ENCODE data around the gene TM4SF4. TPM values are rescaled to one million over a fixed set of nuclear protein-coding genes. Genes with fewer than 3 reads are reported as not detected.
A peak's percentile ranks its signal among the peaks of the same experiment; 100 is the strongest.

The TM4SF4 gene
- total and polyA plus RNA-seq, 4 donors: 184 to 230 (median 208) TPM

DNA sequence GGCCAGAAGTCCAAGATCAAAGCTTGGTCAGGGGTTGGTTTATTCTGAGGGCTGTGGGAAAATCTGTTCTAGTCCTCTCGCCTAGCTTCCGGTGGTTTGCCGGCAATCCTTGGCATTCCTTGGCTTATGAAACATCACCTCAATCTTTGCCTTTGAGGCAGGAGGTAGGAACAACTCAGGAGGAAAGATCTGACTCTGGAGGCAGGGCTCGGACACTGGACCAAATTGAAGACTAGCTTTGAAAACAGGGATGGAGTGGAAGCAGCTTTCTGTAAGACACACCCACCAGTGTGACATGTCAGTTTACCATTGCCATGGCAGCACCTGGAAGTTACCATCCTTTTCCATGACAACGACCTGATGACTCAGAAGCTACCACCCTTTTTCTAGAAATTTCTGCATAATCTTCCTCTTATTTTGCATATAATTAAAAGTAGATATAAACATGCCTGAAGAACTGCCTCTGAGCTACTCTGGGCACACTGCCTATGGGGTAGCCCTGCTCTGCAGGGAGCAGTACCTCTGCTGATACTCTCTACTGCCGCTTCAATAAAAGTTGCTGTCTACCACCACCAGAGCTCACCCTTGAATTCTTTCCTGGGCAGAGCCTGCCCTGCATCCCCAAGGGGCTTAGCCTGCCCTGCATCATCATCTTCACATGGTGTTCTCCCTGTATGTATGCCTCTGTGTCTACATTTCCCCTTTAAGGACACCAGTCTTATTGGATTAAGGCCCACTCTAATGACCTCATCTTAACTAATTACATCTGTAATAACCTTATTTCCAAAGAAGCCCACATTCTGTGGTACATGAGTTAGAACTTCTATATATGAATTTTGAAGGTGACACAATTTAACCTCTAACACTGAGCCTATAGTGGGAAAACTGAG lies 38.3 kb upstream of the TM4SF4 start:
- Histone ChIP-seq H3K4me3 (ENCODE audit: low read depth in 1 of 3, low read length in 3 of 3) (no peak overlapping the region), H3K27ac (ENCODE audit: low read depth in 1 of 2, low read length in 2 of 2) (no peak overlapping the region), H3K36me3 (ENCODE audit: control insufficient read depth in 4 of 4, insufficient read depth in 3 of 4, low read depth in 1 of 4, low read length in 3 of 4) (no peaks in the 10 kb centered on the region), H3K9me3 (ENCODE audit: control insufficient read depth in 4 of 4, low read length in 3 of 4) (no peaks in the 10 kb centered on the region), H3K9ac (ENCODE audit: low read depth in 1 of 2, low read length in 2 of 2) (no peak overlapping the region), H3K27me3 (ENCODE audit: control insufficient read depth in 4 of 4, insufficient read depth in 4 of 4, low read length in 3 of 4) (no peaks in the 10 kb centered on the region), H3K4me1 (ENCODE audit: control insufficient read depth in 4 of 4, insufficient read depth in 4 of 4, low read length in 3 of 4) (peaks cover 0 to 4% (median 1%) of the 10 kb centered on the region in 4 donors)
- TF ChIP-seq RXRA (IDR thresholded peaks at IDR 0.05): no peak
- WGBS: 94% methylated on average over 6 of the region's 6 CpGs
- no peak for DNase-seq (ENCODE audit: low spot score)

DNA sequence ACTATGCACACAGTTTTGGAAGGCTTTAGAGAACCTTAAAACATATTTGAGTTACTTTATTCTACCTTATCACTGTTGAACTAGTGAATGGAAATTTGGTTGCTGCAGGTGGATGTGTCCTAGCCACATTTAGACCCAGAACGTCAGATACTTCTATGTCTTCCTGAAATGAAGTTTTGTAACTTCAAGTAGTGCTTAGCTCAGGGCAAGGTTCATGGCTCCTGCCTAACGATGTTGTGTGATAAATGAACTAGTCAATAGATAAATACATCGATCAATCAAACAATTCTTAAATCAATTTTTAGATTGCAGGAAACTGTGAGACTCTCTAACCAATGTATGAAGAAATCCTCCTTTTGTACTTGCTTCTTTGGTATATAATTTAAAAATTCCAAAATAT lies 37.2 kb upstream of the TM4SF4 start:
- peaks cover 0 to 4% (median 1%) of the 10 kb centered on the region in 4 donors for H3K4me1 ChIP-seq (ENCODE audit: control insufficient read depth in 4 of 4, insufficient read depth in 4 of 4, low read length in 3 of 4)
- peak in 1 of 2 donors; percentile 24 for TF ChIP-seq HNF4A (conservative IDR thresholded peaks at IDR 0.05)
- TF ChIP-seq REST (IDR thresholded peaks at IDR 0.05): no peak
- no peak overlapping the region for H3K4me3 ChIP-seq (ENCODE audit: low read depth in 1 of 3, low read length in 3 of 3)
- H3K9ac ChIP-seq (ENCODE audit: low read depth in 1 of 2, low read length in 2 of 2): no peak overlapping the region
- DNase-seq (ENCODE audit: low spot score): no peak
- no peaks in the 10 kb centered on the region for H3K9me3 ChIP-seq (ENCODE audit: control insufficient read depth in 4 of 4, low read length in 3 of 4)
- no peaks in the 10 kb centered on the region for H3K36me3 ChIP-seq (ENCODE audit: control insufficient read depth in 4 of 4, insufficient read depth in 3 of 4, low read depth in 1 of 4, low read length in 3 of 4)
- WGBS: 36% methylated on average over 3 of the region's 3 CpGs
- no peaks in the 10 kb centered on the region for H3K27me3 ChIP-seq (ENCODE audit: control insufficient read depth in 4 of 4, insufficient read depth in 4 of 4, low read length in 3 of 4)
- no peak overlapping the region for H3K27ac ChIP-seq (ENCODE audit: low read depth in 1 of 2, low read length in 2 of 2)

GRCh38 chr3:149437710-149438109 lies 36.8 kb upstream of the TM4SF4 start:
- H3K4me3 ChIP-seq (ENCODE audit: low read depth in 1 of 3, low read length in 3 of 3): no peak overlapping the region
- H3K27me3 ChIP-seq (ENCODE audit: control insufficient read depth in 4 of 4, insufficient read depth in 4 of 4, low read length in 3 of 4): no peaks in the 10 kb centered on the region
- no peaks in the 10 kb centered on the region for H3K36me3 ChIP-seq (ENCODE audit: control insufficient read depth in 4 of 4, insufficient read depth in 3 of 4, low read depth in 1 of 4, low read length in 3 of 4)
- TF ChIP-seq SP1 (IDR thresholded peaks at IDR 0.05) (no peak), ZBTB33 (IDR thresholded peaks at IDR 0.05) (no peak)
- no peak for DNase-seq (ENCODE audit: low spot score)
- H3K9ac ChIP-seq (ENCODE audit: low read depth in 1 of 2, low read length in 2 of 2): no peak overlapping the region
- no peak overlapping the region for H3K27ac ChIP-seq (ENCODE audit: low read depth in 1 of 2, low read length in 2 of 2)
- no peaks in the 10 kb centered on the region for H3K9me3 ChIP-seq (ENCODE audit: control insufficient read depth in 4 of 4, low read length in 3 of 4)
- H3K4me1 ChIP-seq (ENCODE audit: control insufficient read depth in 4 of 4, insufficient read depth in 4 of 4, low read length in 3 of 4): peaks cover 0 to 4% (median 1%) of the 10 kb centered on the region in 4 donors

DNA sequence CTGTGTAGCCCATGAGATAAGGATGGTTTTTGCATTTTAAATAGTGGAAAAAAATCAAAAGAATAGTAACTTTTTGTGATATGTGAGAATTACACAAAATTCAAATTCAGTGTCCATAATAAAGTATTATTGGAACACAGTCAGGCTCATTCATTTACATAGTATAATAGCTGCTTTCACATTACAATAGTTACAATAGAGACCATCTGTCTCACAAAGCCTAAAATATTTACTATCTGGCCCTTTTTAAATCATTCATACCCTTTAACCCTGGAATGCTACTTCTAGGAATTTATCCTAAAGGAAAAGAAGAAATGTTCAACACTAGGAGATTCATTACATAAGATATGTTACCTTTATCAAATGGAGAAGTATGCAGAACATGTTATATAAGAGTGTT lies 35.5 kb upstream of the TM4SF4 start:
- peaks cover 0 to 4% (median 1%) of the 10 kb centered on the region in 4 donors for H3K4me1 ChIP-seq (ENCODE audit: control insufficient read depth in 4 of 4, insufficient read depth in 4 of 4, low read length in 3 of 4)
- no peaks in the 10 kb centered on the region for H3K9me3 ChIP-seq (ENCODE audit: control insufficient read depth in 4 of 4, low read length in 3 of 4)
- DNase-seq (ENCODE audit: low spot score): no peak
- no peak overlapping the region for H3K27ac ChIP-seq (ENCODE audit: low read depth in 1 of 2, low read length in 2 of 2)
- no peaks in the 10 kb centered on the region for H3K36me3 ChIP-seq (ENCODE audit: control insufficient read depth in 4 of 4, insufficient read depth in 3 of 4, low read depth in 1 of 4, low read length in 3 of 4)
- H3K9ac ChIP-seq (ENCODE audit: low read depth in 1 of 2, low read length in 2 of 2): no peak overlapping the region
- no peak overlapping the region for H3K4me3 ChIP-seq (ENCODE audit: low read depth in 1 of 3, low read length in 3 of 3)
- H3K27me3 ChIP-seq (ENCODE audit: control insufficient read depth in 4 of 4, insufficient read depth in 4 of 4, low read length in 3 of 4): no peaks in the 10 kb centered on the region
- TF ChIP-seq RXRA (IDR thresholded peaks at IDR 0.05): no peak
- no peak for TF ChIP-seq EGR1 (IDR thresholded peaks at IDR 0.05; ENCODE audit: low read depth in 2 of 2)
- TF ChIP-seq ZBTB33 (IDR thresholded peaks at IDR 0.05): no peak
- no peak for TF ChIP-seq NR2F2 (IDR thresholded peaks at IDR 0.05)
- no peak for TF ChIP-seq SP1 (IDR thresholded peaks at IDR 0.05)
- TF ChIP-seq CTCF (IDR thresholded peaks at IDR 0.05; ENCODE audit: low read depth, low read length, missing input control): no peak

Measured in liver (tissue), 9 donors.